GM21381 (cell line): Measurements from ENCODE around the gene CFAP100.

Experiments used
- ATAC-seq: cut with Tn5 transposase; IDR thresholded peaks from one replicate; pipeline ENCODE4 v1.9.1; 2021; ENCODE audit warnings: mild to moderate bottlenecking, moderate library complexity; ENCODE audit not compliant: unreplicated experiment

Gene CFAP100

DNA sequence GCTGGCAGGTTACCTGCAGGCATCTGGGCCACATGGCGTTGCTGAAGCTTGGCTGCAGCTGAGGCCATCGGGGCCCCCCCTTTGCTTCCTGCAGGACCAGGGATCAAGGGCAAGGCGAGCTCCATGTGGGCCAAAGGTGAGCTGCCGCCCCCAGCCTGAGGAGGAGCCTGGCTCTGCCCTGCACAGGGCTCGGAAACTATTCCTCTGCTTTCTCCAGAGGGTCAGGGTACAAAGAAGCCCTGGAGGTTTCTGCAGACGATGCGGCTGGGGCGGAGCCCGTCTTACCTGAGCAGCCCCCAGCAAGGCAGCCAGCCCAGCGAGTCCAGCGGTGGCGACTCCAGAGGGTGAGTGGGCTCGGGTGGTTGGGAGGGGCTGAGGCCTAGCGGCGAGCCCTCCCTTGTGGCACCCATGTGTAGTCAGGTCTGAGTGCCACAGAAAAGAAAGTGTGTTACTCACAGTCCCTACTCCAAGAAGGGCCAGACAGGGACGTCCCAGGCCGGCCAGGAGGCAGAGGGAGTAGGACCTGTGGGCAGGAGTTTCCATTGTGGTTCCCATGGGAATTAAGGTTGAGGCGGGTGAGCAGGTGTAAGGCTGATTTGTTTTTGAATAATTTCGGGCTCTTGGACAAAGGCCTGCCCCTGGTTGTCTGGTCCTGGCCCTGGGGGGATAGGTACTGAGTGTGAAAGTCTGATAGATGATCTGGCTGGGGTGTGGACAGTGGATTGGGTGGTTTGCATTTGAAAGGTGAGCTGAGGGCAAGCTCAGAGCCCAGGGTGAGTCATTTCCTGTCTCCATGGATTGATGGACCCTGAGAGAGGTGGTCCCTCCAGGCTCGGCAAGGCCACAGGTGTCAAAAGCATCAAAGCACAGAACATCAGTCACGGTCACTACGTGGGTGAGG is 25.4 kb downstream of the CFAP100 start:
- no peak for ATAC-seq

DNA sequence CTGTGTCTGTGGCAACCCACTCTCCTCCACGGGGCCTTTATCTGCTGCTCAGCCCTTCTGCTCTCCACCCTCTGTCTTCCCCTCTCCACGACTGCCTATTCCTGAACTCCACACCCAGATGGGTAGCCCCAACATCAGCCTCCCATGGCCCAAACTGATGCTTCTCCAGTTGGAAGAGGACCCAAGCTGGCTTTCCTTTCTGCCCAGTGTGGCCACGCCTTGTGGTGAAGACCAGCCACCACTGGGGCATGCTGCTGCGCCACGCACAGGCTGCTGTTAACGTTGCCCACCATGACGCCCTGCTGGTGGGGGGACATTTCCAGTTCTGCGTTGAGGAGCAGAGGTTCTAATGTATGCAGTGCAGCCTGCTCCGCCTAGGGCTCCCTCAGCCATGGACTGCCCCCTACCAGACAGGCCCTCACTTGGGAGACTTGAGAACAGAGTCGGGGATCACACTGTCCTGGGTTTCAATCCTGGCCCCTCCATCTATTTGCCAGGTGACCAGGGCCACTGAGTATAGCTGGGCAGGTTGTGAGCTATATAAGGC is 26.9 kb downstream of the CFAP100 start:
- no peak for ATAC-seq

DNA sequence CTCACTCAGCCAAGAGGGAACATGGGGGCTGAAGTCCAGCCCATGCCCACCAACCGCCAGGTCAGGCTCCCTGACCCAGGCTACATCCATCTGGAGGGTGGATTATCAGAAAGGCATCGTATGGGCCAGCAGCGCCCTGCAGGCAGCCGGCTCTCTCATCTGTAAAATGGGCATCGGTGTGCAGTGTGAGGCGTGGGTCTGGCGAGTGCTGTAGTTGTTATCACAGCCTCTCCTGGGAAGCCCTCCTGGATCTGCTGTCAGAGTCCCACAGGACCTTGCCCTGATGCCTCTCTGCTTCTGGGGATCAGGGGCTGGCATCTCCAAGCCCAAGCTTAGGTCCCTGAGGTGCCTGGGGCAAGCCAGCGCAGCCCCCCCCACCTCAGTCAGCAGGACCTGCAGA is 27.4 kb downstream of the CFAP100 start:
- no peak for ATAC-seq

DNA sequence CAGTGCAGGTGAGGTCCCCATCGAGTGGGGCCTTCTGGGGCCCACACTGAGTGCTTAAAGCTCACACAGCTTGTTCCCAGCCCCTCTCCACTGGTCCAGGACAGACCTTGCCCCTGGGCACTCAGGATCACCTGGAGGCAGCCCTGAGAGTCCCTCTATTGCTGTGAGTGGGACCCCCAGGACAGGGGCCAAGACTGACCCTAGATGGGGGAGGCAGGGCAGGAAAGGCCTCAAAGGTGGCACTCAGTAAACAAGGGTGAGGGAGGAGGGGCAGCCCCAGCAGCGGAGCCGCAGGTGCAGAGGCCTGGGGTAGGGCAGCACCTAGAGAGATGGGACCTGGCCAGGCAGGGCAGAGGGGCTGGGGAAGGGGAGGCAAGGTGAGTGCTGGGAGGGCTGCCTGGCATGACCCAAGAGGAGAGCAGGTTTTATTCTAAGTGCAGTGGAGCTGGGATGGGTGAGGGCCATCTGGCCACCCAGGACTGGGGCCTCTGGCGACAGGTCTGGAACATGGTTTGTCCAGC is 27.9 kb downstream of the CFAP100 start:
- ATAC-seq, result no peak

DNA sequence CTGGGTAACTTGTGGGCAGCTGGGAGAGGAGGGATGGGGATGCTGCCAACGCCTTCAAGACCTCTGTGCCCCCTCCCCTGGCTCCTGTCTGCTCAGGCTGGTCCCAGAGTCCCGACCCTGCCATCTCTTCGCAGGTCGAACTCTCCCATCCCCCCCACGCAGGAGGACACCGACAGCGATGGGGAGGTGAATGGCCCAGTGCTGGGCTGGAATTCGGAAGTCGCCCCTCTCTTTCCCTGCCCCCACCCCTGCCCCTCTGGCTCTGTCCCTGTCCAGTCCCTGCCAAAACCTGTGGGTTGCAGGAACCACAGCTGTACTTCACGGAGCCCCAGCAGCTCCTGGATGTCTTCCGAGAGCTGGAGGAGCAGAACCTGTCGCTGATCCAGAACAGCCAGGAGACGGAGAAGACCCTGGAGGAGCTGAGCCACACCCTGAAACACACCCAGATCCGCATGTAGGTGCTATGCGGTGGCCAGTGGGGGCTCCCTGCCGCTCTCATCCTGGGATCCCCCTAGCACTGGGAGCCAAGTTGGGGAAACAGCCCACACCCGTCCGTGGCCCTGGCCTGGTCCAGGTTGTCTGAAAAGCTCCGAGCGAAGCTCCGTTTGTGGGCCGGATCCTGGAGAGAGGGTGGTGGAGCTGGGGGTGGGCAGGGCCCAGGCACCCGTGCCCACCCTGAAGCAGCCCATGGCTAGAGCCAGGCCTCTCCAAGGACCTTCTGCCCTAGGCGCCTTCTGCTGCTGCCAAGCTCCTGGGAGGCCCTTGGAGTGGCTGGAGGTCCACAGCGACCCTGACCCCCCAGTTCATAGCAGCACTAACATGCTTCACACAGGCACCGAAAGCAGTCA is 28.7 kb downstream of the CFAP100 start:
- ATAC-seq, result no peak

DNA sequence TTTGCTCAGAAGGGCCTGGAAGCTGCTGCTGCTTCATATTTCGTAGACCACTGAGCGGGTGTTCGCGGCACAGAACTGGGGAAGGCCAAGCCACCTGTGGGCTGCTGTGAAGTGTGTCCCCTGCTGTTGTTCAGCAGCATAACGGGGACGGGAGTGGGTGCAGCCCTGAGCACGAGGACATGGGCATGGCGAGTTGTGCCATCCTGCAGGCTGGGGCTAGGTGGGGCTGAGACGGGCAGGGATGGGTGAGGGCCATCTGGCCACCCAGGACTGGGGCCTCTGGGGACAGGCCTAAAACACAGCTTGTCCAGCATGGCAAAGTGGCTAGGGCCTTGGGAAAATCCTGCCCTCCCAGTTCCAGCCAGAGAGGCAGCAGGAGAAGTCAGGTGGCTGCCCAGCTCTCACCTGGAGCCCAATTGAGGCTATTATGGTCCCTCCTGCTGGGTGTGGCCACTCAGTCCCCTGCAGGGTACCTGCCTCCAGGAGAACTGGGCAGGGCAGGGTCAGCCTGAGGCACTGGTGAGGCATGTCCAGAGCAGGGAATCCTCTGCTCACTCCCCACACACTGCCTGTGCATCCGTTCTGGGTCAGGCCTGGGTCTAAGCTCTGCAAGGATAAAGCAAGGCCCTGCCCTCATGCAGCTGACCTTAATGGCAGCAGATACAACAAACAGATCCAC is 29.5 kb downstream of the CFAP100 start:
- no peak for ATAC-seq

DNA sequence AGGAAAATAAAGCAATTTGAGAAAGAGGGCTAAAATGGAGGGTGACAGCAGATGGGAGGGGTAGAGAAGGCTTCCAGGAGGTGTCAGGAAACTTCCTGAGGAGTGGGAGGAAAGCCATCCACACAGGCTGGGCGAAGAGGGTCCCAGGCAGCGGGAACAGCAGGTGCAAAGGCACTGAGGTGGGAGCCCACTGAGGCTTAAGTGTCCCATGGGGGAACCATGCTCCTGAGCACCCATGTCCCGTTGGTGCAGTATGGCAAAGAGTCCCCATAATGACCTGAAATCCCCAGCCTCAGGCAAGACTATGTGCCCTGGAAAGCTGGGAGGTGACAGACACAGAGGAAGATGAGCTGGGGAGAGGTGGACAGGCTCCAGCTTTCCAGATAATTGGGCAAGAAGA is 30.0 kb downstream of the CFAP100 start:
- ATAC-seq, result no peak

DNA sequence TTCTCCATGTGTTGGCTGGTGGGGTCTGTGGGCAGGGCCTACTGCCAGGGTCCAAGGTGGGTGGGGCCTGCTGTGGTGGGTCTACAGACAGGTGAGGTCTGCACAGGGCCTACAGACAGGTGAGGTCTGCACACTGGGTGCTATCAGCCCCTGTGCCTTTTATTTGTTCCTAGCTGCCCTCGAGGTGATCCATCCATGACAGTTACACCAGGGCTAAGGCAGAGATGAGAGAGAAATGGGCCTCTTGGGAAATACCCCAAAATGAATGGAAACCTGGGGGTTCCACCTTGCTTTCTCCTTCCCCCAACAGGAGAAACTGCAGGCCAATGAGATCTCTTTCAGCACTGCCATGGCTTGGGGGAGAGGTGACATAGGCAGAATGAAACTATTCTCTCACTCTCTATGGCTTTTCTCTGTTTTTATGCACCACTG is 36.4 kb downstream of the CFAP100 start:
- ATAC-seq, result peak; percentile 72

DNA sequence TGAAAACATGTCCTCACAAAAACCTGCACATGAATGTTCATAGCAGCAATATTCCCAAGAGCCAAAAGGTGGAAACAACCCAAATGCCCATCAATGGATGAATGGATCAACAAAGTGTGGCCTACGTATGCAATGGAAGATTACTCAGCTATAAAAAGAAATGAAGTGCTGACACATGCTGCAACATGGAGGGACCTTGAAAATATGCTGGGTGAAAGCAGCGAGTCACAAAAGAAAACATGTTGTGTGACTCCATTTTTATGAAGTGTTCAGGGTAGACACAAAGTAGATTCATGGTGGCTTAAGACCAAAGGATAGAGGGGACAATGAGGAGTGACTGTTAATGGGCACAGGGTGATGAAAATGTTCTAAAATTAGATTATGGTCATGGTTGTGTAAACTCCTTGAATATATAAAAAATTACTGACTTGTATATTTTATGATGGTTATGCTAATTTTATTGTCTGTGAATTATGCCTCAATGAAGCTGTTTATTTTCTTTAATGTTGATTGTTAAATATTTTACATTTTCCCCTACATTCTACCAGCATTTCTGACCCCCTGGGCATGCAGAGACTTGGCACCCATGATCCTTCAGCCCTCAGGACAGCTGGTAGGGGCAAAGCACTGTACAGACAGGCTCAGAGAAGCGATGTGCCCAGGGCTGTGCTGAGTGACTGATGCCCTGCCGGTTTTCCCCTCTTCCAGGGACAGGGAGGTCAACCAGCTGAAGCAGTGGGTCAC is 37.8 kb downstream of the CFAP100 start:
- no peak for ATAC-seq

DNA sequence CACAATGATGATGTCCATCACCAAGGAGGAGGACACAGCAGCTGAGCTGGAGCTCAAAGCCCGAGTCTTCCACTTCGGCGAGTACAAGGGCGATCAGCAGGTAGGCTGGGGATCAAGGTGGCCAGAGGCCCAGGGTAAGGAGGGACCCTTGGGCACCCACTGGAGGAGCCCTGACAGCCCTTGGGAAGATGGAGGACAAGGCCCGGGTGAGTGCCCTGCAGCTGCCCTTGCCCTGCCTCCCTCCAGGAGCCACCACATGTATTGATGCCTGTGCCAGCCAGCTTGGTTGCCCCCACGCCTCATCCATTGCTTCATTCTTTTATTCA is 38.4 kb downstream of the CFAP100 start:
- ATAC-seq, result no peak

DNA sequence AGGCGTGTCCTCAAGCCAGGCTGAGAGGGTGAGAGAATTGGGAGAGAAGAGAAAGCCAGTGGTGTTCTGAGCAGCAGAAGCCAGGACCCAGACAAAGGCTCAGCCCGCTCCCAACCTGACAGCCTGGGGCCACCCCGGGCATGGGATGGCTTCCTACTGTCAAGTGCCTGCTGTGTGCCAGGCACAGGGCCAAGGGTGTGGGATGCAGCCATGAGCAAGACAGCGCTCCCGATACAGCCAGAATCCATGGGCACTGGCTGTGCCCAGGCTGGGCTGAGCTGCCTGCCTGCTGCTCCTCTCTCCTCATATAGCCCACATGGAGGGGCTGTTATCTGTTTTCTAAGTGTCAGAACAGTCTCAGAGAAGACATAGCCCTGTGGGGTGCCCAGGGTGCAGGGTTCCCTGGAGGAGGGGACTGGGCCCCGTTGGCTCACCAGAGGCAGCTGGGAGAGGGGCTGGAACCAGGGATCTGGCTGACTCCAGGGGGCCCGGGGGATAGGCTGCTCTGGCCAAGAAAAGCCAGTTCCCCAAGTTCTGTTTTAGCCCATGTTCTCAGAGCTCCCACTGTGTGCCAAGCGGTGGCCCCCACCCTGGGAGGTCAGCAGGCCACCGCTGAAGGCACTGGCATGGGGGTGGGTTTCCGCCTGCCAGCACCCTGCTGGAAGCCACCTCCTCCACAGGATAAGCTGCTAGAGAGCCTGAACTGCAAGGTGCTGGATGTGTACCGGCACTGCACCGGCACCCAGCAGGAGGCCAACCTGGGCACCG is 39.0 kb downstream of the CFAP100 start:
- no peak for ATAC-seq

DNA sequence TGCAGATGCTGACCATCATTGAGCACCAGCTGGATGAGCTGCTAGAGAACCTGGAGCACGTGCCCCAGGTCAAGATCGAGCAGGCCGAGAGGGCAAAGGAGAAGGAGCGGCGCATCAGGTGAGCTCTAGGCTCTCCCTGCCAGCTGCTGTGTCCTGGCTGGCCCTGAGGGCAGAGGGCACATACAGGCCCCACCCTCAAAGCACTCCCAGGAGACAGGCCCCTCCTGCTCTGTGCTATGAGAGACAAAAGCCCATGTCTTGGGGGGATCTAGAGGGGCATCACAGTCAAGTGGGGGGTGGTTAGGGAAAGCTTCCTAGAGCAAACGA is 39.5 kb downstream of the CFAP100 start:
- no peak for ATAC-seq

DNA sequence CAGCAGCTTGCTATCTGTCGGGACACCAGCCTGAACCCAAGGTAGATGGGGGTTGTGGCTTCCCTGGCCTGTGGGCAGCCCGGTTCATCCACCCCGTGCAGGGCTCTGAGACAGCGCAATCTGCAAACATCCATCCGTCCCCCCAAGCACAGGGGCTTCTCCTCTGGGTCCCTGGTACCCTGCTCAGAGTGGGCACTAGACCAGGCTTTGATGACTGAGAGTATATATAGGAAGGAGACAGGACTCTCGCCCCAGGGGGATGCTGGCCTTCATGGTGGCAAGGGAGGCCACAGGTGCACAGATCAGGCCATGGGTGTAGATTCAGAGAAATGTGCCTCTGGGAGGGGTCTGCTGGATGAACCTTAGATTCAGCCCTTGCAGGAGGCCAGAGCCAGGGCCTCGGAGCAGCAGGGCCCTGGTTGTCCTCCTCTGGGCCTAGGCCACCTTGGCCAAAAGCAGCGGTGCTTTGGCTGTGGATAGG is 40.3 kb downstream of the CFAP100 start:
- ATAC-seq, result no peak

DNA sequence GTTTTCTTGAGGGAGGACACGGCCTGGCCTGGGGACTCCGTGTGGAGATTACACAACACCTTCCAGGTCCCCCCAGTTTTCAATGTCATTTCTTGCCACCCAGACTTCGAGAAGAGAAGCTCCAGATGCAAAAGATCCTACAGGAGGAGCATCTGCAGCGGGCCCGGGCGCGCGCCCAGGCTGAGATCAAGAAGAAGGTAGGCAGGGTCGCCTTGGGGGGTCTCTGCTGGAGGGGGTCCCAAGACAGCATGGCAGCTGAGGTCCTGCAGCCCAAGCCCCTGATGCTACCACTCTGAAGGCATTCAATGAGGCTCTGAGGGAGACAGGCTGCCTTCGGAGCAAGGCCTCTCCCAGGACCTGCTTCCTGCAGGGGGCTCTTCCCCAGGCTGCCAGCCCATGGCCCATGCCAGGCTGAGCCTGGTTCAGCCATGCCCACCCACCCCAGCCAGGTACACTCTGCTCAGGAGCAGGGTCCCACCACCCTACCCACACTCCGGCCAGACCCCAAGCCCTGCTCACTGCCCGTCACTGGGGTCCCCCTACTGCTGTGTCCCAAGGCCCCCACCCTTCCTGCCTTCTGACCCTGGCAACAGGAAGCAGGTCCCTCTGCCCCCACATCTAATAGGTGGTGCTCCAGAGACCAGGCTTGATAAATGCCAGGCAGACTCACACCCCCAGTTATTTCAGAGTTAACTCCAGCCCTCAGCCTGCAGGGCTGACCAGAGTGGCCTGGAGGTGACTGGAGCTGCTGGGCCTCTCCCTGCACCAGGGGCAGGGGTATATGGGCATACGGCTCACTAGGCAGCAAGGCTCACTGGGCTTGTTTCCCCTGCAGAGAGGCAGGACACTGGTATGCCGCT is 41.0 kb downstream of the CFAP100 start:
- ATAC-seq, result no peak

DNA sequence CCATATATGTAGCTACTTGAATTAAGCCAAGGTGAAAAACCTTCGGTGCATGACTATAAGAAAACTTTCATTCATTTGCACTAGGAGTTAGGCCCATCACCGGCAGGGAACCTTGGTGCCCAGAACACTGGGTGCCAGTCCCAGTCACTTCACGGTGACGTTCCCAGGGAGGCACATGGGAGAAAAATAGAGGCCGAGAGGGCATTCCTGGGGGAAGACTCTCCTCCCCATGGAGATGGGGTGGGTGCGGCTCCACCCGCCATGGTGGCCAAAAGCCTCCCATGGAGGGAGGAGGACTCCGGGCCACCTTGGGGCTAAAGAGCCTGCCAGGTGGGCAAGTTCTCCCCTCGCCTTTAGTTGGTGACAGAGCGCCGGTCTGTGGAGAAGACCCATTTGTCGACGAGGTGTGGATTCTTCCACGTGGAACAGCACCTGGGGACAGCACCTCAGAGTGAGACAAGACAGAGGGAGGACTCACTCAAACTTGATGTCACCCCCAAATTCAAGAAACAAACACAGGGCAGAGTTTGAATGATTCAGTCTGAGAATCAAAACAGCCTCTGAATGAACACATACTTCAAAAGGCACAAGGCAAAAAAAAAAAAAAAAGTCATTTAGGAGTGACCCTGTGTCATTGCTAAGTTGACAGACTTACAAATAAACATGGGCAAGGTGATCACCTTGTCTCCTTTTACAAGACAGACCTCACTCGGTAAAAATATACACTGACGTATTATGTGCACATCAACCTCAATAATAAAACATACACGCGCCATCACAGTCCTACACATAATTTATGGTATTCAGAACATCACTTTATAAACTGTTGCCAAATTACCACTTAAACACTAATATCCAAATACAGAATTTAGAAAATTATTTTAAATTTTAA is 42.4 kb downstream of the CFAP100 start:
- no peak for ATAC-seq

DNA sequence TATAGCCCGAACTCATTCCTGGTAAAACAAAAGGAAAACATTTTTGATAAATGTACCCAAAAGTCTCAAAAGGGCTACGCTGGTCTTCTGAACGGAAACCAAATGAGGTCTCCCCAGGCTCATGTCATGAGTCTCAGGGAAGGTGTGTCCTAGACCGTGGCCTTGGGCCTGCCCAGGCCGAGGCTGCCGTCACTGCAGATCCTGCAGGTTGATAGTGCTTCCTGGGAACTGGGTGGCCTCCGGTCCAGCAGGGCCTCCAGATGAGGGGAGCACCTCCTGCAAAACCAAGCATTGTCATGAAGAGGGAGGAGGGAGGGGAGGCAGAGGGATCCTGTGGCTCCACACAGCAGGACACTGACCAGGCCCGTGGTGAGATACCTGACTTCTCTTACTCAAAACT is 43.5 kb downstream of the CFAP100 start:
- no peak for ATAC-seq

DNA sequence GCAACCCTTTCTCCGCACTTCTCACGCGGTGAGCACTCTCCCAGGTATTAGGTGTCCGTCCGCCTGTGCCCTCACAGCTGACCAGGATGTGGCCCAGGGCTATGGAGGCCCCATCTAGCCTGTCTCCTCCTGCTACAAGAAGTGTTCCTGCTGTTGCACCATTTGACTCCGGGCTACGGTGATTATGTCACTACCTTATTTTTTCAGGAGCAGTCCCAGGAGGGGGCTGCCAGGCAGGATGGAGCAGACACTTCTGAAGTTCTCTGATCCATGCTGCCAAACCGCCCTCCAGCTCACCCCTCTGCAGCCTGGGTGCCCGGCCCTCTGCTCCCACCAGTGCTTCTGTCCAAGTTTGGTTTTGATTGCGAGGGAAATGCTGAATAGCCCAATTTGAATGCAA is 44.0 kb downstream of the CFAP100 start:
- ATAC-seq, result no peak
